Measurements from ENCODE around the gene LRP1.

GRCh38 chr12:57154076-57154475 lies 25.8 kb downstream of the LRP1 start:
- TF ChIP-seq YY1 (IDR thresholded peaks at IDR 0.05; ENCODE audit: insufficient read depth, insufficient read length) (no peak), ZNF274 (IDR thresholded peaks at IDR 0.05; ENCODE audit: low read depth, low read length) (no peak)

Measured in NT2/D1 (cell line).